ENCODE results near the gene EPHB2. TPM values are rescaled to one million over a fixed set of nuclear protein-coding genes. Genes with fewer than 3 reads are reported as not detected.

EPHB2 gene
- total and polyA plus RNA-seq, 2 of the 4 experiments (the other 2 are of a cell fraction): 52.3 to 58.8 TPM

GRCh38 chr1:22907528-22907927 is 196.9 kb downstream of the EPHB2 start:
- Histone ChIP-seq H4K91ac (ENCODE audit: insufficient read depth, low read depth, low read length) (no peak overlapping the region), H4K5ac (ENCODE audit: low read depth, low read length) (no peak overlapping the region), H4K20me1 (ENCODE audit: insufficient read depth, low read length) (no peaks in the 10 kb centered on the region; the same call in 1 of the 2 replicates), H2BK20ac (ENCODE audit: low read depth, low read length) (no peak overlapping the region), H2AK5ac (ENCODE audit: low read depth, low read length) (no peak overlapping the region), H2BK15ac (ENCODE audit: low read depth, low read length) (no peak overlapping the region), H3K9ac (ENCODE audit: low read depth, low read length) (no peak overlapping the region), H3K4me2 (ENCODE audit: low read depth, low read length) (no peak overlapping the region), H4K8ac (ENCODE audit: low read depth in 2 of 2, low read length in 2 of 2) (no peak overlapping the region), H3K4me1 (ENCODE audit: control insufficient read depth, insufficient read depth, low read length) (no peaks in the 10 kb centered on the region), H2AK9ac (replicated peaks; ENCODE audit: low read depth, low read length, poor library complexity) (no peak overlapping the region), H3K36me3 (ENCODE audit: control insufficient read depth, insufficient read depth, low read length) (peaks cover 51% of the 10 kb centered on the region), H3K14ac (replicated peaks; ENCODE audit: low read depth, low read length) (no peak overlapping the region), H2AFZ (replicated peaks; ENCODE audit: low read length, poor library complexity) (no peak overlapping the region), H3K18ac (ENCODE audit: low read depth, low read length) (no peak overlapping the region), H3K56ac (ENCODE audit: extremely low read depth, insufficient read depth, low read length) (no peak overlapping the region), H3K27me3 (ENCODE audit: control insufficient read depth, insufficient read depth, low read length) (no peaks in the 10 kb centered on the region), H2BK120ac (ENCODE audit: low read depth, low read length) (no peak overlapping the region), H3K9me1 (ENCODE audit: insufficient read depth, low read length) (peaks cover 26% of the 10 kb centered on the region; the same call in 1 of the 2 replicates), H3K23ac (ENCODE audit: low read depth, low read length) (no peak overlapping the region), H3K4me3 (ENCODE audit: insufficient read depth, low read depth, low read length) (no peak overlapping the region), H3K9me3 (ENCODE audit: control insufficient read depth, insufficient read depth, low read length) (no peaks in the 10 kb centered on the region), H3K79me1 (ENCODE audit: low read depth in 1 of 2, low read length in 2 of 2) (no peaks in the 10 kb centered on the region), H2BK5ac (ENCODE audit: low read depth, low read length, poor library complexity, severe bottlenecking) (no peak overlapping the region), H3K4ac (ENCODE audit: low read depth, low read length) (no peak overlapping the region), H3K27ac (ENCODE audit: insufficient read depth, low read length) (no peak overlapping the region)
- DNase-seq (no peak), ATAC-seq (ENCODE audit: low read depth) (no peak)
- POLR2A ChIA-PET (ENCODE audit: unreplicated experiment): no interaction called here
- intact Hi-C loops (cut with micrococcal nuclease) (no loop called here), dilution Hi-C loops (cut with HindIII; ENCODE audit: low sequenced_read_pairs, unreplicated experiment) (no loop called here), in situ Hi-C loops (cut with MboI; ENCODE audit: low sequenced_read_pairs) (no loop called here)
- 67% methylated on average over 1 of the region's 3 CpGs; no CpG with 5 or more reads in 1 of the 2 experiments for WGBS, 2 experiments (ENCODE audit: extremely low coverage in 2 of 2, insufficient read length in 1 of 2)
- TF ChIP-seq RAD21 (IDR thresholded peaks at IDR 0.05; ENCODE audit: low read length) (no peak), ELK1 (IDR thresholded peaks at IDR 0.05; ENCODE audit: borderline replicate concordance, low read depth, low read length) (no peak), MAFK (IDR thresholded peaks at IDR 0.05; ENCODE audit: low read depth, low read length) (no peak), RCOR1 (IDR thresholded peaks at IDR 0.05; ENCODE audit: insufficient replicate concordance, low read length) (no peak), SMC3 (IDR thresholded peaks at IDR 0.05; ENCODE audit: low read depth, low read length) (no peak), MAZ (IDR thresholded peaks at IDR 0.05; ENCODE audit: borderline replicate concordance, low read depth, low read length) (no peak), NFE2L2 (IDR thresholded peaks at IDR 0.05; ENCODE audit: low read depth, low read length) (no peak), CEBPB (IDR thresholded peaks at IDR 0.05; ENCODE audit: low read depth, low read length) (no peak)
- TF ChIP-seq, protein P1, sequence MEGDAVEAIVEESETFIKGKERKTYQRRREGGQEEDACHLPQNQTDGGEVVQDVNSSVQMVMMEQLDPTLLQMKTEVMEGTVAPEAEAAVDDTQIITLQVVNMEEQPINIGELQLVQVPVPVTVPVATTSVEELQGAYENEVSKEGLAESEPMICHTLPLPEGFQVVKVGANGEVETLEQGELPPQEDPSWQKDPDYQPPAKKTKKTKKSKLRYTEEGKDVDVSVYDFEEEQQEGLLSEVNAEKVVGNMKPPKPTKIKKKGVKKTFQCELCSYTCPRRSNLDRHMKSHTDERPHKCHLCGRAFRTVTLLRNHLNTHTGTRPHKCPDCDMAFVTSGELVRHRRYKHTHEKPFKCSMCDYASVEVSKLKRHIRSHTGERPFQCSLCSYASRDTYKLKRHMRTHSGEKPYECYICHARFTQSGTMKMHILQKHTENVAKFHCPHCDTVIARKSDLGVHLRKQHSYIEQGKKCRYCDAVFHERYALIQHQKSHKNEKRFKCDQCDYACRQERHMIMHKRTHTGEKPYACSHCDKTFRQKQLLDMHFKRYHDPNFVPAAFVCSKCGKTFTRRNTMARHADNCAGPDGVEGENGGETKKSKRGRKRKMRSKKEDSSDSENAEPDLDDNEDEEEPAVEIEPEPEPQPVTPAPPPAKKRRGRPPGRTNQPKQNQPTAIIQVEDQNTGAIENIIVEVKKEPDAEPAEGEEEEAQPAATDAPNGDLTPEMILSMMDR (conservative IDR thresholded peaks at IDR 0.05; ENCODE audit: low read depth, low read length): no peak
- CTCF ChIA-PET: no interaction called here
- BruUV-seq (replicated peaks): no TSS peak

Measured in IMR-90 (cell line).